ENCODE results near the gene FBXO3.

GRCh38 chr11:33703788-33704187 is 70.5 kb downstream of the FBXO3 start:
- TF ChIP-seq EZH2 (IDR thresholded peaks at IDR 0.05) (no peak), POLR2AphosphoS5 (IDR thresholded peaks at IDR 0.05; ENCODE audit: borderline replicate concordance, low read depth, low read length) (no peak), FOXP2 (optimal IDR thresholded peaks at IDR 0.05; ENCODE audit: control extremely low read depth, extremely low read length, insufficient read depth) (no peak)

Measured in SK-N-MC (cell line).